ENCODE data around the gene IQGAP2.
"Not testable (repeated sequence)": the region's sequence is repeated elsewhere in the genome, so short reads cannot be mapped to it uniquely, and the experiment has no call there.

The IQGAP2 gene

GRCh38 chr5:76499507-76500161 is 96.5 kb downstream of the IQGAP2 start:
- no peak for DNase-seq (ENCODE audit: low read depth in 4 of 4, low spot score in 1 of 4)

GRCh38 chr5:76500633-76501393 is 97.7 kb downstream of the IQGAP2 start:
- no peak for DNase-seq (ENCODE audit: low read depth in 4 of 4, low spot score in 1 of 4)

- no peak for DNase-seq (ENCODE audit: low read depth in 4 of 4, low spot score in 1 of 4)
These were observed 100.8 kb downstream of the IQGAP2 start for GRCh38 chr5:76503929-76504328.

- DNase-seq (ENCODE audit: low read depth in 4 of 4, low spot score in 1 of 4): no peak
These were observed 101.9 kb downstream of the IQGAP2 start for GRCh38 chr5:76504901-76505564.

GRCh38 chr5:76513476-76513875 is 110.4 kb downstream of the IQGAP2 start:
- no peak for DNase-seq (ENCODE audit: low read depth in 4 of 4, low spot score in 1 of 4)

- no peak for DNase-seq (ENCODE audit: low read depth in 4 of 4, low spot score in 1 of 4)
These were observed 111.2 kb downstream of the IQGAP2 start for GRCh38 chr5:76514292-76514691.

GRCh38 chr5:76514713-76515112 is 111.6 kb downstream of the IQGAP2 start:
- no peak for DNase-seq (ENCODE audit: low read depth in 4 of 4, low spot score in 1 of 4)

- DNase-seq (ENCODE audit: low read depth in 4 of 4, low spot score in 1 of 4): no peak
These were observed 114.2 kb downstream of the IQGAP2 start for GRCh38 chr5:76517334-76517733.

- not testable (repeated sequence) for DNase-seq (ENCODE audit: low read depth in 4 of 4, low spot score in 1 of 4)
These were observed 115.2 kb downstream of the IQGAP2 start for GRCh38 chr5:76518246-76518645.

GRCh38 chr5:76521240-76521758 is 118.2 kb downstream of the IQGAP2 start:
- no peak for DNase-seq (ENCODE audit: low read depth in 4 of 4, low spot score in 1 of 4)

GRCh38 chr5:76522103-76522935 is 119.2 kb downstream of the IQGAP2 start:
- DNase-seq (ENCODE audit: low read depth in 4 of 4, low spot score in 1 of 4): no peak

- no peak for DNase-seq (ENCODE audit: low read depth in 4 of 4, low spot score in 1 of 4)
These were observed 121.2 kb downstream of the IQGAP2 start for GRCh38 chr5:76524101-76524835.

- no peak for DNase-seq (ENCODE audit: low read depth in 4 of 4, low spot score in 1 of 4)
These were observed 121.8 kb downstream of the IQGAP2 start for GRCh38 chr5:76524868-76525267.

GRCh38 chr5:76525956-76526355 is 122.9 kb downstream of the IQGAP2 start:
- DNase-seq (ENCODE audit: low read depth in 4 of 4, low spot score in 1 of 4): no peak

GRCh38 chr5:76526950-76527583 is 124.0 kb downstream of the IQGAP2 start:
- DNase-seq (ENCODE audit: low read depth in 4 of 4, low spot score in 1 of 4): no peak

GRCh38 chr5:76527685-76528161 is 124.6 kb downstream of the IQGAP2 start:
- no peak for DNase-seq (ENCODE audit: low read depth in 4 of 4, low spot score in 1 of 4)

GRCh38 chr5:76528547-76529331 is 125.7 kb downstream of the IQGAP2 start:
- no peak for DNase-seq (ENCODE audit: low read depth in 4 of 4, low spot score in 1 of 4)

- DNase-seq (ENCODE audit: low read depth in 4 of 4, low spot score in 1 of 4): no peak
These were observed 126.6 kb downstream of the IQGAP2 start for GRCh38 chr5:76529464-76530344.

Measured in stimulated activated CD4-positive, alpha-beta T cell treated with anti-CD3 and anti-CD28 coated beads, Interleukin-1b, Interleukin-23, amount 100 ng/mL, for 24 hours (primary cell).